SIG-M5 treated with dmso at 0.1 percent for 504 hours (cell line): Measurements from ENCODE around the gene GP2.

Source experiments
- DNase-seq: peaks from one replicate; lab custom pipeline; 2025; ENCODE audit not compliant: unreplicated experiment; lab: John Stamatoyannopoulos, UW

Gene GP2

DNA sequence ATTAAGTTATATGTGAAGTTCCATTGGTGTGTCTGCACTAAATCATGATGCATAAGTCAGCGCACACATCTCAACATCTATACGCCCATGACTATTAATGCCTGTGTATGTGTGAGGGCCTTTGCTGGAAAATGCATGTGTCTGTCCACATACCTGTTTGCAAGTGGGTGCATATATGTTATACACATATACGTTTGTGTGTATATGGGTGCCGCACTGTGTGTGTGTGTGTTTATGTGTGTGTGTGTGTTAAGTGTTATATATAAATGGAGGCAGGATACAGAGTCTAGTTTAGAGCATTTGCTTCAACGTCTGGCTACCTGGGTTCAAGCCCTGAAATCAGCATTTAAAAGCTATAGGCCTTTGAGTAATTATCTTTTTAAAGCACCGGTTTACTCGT is 19.5 kb downstream of the GP2 start:
- DNase-seq = no peak

DNA sequence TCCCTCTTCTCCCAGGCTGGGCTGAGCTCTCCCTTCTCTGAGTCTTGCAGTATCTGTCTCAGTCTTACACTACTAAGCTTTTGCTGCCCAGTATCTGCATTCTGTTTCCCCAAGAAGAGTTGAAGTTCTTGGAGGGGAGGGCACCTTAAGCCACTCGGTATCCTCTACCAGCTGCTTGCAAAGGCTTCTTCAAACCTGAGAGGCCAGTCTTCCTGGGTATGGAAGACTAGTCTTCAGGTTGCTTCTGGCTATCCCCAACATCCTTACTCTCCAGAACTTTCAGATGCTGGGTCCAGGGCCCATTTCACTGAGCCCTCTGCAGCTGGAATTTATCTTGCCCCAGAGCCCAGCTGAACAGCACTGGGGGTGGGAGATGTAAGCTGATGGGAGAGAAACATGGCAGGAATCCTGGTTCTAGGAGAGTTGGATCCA is 20.1 kb downstream of the GP2 start:
- DNase-seq = no peak

DNA sequence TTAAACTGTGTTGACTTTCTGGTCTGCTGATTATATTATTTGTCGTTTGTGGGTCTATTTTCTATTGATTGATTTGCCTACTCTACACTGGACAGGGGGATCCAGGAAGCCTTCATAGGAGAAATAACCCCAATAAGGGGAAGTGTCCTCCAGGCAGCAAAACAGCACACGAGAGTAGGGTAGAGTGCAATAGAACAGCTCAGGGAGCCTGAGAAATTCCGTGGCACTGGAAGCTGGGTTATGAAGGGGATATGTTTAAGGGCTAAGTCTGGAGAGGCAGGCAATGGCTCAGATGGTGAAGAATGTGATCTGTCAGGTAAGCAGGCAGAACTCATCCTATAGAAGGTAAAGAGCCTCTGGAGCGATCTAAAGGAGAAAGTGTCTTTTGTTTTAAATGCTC is 20.9 kb downstream of the GP2 start:
- DNase-seq = no peak

DNA sequence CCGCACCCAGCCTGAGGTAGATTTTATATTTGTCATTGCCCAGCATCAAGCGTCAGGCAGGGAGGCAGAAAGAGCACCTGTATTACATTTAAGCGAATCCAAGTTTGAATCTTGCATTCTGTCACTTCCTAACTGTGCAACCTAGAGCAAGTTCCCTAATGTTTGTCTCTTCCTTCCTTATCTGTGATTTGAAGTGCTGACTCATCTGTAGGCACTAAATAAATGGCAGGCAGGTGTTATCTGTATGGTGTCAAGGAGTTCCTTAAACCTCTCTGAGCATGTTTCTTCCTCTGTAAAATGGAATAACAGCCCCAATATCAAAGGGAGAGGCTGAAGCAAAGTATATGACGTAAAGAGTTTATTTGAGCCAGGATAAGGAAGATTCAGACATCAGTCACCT is 24.3 kb downstream of the GP2 start:
- no peak for DNase-seq

DNA sequence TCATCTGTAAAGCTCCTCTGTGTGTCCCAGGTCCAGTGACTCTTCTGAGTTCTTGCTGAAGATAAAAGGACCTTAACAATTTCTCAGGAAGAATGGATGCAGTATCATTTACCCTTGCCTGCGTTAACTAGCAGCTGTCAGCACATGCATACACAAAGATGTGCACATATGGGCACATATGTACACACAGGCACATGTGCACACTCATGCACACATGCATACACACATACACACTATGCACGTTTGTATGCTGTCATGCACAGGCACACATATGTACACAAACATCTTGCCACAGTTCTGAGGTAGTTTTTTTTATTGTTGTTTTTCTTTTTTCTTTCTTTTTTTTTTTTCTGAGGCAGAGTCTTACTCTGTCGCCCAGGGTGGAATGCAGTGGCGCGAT is 24.9 kb downstream of the GP2 start:
- no peak for DNase-seq

DNA sequence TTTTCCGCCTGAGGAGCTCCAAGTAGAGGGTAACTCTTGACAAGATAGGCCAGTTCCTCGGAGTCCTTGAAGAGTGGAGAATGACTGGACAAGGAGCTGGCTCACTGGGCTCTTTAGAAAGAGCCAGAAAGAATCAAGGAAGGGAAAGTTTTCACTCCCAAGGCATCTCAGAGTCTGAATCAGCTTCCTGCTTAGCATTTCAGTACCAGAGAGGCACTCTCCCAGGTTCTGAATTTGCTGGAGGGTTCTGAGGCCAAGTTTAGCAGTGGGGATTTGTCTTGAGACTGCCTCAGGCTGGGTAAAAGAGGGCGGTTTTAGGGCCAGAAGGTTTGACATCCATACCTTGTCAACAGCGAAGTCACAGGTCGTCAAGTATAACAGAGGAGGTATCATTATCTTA is 25.5 kb downstream of the GP2 start:
- no peak for DNase-seq

DNA sequence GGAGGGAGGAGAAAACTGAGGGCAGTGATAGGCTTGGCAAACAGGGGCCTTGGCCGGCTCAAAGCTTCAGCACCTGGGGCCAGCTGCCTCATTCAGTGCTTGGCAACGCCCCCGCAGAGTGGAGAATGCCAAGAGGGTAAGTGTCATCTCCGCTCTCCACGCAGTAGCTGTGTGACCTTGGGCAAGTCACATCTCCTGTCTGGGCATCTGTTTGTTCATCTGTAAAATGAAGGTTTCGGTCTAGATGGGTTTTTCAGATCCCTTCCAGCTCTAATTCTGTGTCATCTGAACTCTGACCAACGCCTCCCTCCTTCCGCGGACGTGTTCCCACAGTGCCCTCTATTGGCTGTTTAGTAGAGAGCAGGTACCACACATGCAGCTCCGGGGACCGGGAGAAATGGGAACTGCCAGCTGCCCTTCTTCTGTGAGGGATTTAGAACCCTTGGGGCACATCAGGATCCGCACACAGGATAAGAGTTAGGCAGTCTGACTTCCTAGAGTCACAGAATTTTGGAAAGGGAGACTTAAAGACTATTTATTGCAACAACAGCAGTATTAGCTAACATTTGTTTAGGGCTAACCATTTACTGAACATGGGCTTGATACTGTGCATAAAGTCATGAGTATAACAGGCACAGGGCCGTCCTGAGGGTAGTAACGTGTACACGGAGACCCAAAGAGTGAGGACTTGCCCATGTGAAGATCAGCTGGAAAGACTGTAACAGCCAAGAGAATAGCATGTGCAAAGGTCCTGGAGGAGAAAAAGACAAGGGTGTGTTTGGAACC is 26.8 kb downstream of the GP2 start:
- peak; percentile 63 for DNase-seq

DNA sequence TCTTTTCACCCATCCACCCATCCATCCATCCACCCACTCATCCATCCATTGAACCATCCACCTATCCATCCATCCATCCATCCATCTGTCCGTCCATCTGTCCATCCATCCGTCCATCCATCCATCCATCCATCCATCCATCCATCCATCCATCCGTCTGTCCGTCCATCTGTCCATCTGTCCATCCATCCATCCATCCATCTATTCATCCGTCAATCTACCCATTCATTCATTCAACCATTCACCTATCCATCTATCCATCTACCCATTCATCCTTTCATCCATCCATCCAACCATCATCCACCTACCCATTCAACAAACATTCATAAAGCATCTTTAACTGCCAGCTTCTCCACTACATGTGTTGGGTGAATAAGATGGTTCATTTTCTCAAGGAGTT is 28.9 kb downstream of the GP2 start:
- DNase-seq = no peak

DNA sequence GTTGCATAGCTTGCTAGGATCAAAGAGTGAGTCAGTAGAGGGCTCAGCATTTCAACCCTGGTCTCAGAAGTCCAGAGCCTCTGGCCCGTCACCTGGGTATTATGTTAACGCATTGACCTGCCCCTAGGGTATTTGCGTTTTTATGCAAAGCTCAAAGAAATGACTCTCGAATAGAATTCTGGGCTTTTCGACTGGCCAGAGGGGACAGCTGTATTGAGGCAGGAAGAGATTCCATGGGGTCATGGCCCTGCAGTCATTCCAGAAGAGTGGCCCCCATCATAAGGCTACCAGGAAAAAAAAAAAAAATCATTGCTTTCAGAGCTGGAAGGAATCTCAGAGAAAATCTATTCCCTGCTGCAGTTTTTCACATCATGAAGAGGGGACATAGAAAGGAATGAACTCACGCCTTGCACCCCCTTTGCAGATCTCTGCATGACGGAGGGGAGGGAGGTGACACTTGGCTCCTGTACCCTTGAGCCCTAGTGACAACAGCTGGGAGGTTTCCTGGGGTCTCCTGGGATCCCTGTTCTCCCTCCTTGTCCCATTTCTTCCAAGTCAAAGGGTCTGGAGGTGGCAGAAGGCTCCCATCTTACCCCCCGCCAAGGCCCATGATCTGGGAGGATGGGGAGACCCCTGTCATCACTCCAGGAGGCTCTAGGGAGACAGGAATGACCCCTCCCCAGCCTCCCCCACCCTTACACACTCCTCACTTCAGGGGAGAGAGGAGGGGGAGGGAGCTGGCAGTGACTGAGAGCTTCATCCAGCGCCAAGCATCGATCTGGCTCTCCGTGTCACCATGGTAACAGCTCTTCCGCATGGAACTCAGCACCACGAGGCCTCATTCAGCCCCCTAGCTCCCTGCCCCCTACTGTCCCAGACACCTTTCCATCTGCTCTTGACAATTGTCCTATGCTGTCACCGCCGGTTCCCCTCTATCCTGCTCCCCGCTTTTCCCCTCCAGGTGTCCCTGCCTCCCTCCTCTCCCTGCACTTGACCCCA is 35.8 kb downstream of the GP2 start:
- DNase-seq = no peak

DNA sequence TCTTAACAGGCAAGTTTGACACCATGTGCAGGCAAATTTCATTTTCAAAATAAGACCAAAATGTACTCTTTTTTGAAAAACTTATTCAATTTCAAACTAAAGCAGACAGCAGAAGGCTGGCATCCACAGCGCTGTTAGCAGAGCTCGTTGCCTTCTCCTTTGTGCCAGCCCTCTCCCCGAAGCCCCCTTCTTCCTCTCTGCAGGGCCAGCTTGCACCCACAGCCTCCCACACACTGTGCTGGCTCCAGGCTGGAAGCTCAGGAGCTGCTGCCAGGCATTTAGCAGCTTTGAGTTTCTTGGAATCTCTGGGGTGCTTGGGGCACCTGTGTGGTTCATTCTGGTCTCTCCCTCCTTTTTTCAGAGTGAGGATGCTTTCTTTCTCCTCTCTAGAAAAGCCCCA is 37.7 kb downstream of the GP2 start:
- DNase-seq = no peak

DNA sequence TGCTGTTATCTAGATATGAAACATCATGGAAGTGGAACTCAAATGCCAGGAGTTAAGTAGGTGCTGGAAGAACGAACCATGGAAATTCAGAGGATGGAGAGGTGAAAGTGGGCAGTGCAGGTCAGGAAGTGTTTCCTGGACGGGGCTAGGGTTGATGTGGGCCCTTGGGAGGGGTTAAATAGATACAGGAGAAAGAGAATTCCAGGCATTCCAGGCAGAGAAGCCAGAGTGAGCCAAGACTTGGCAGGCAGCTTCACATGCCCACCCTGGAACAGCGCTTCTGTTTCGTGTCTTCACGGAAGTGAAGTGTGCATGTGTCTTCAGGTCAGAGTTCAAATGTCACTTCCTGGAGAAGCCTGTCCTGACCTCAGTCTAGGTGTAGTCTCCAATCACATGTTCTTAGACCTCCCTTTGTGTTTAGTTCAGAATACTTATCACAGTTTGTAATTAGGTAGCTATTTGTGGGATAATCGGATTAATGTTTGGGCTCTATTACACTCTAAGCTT is 41.3 kb downstream of the GP2 start:
- no peak for DNase-seq

DNA sequence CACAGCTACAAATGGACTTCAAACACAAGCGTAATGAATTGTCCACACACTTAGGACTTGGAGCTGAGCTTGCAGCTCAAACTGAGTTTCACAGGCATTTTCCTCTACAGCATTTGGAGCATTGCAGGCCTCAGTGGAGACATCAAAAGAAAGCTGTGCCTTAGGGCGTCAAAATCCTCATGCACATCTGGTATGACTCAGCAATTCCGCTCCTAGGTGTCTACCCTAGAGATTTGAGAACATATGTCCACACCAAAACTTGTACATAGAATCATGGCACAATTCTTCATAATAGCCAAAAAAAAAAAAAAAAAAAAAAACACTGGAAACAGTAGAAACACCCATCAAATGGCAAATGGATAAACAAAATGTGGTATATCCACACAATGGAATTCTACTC is 47.1 kb downstream of the GP2 start:
- no peak for DNase-seq

DNA sequence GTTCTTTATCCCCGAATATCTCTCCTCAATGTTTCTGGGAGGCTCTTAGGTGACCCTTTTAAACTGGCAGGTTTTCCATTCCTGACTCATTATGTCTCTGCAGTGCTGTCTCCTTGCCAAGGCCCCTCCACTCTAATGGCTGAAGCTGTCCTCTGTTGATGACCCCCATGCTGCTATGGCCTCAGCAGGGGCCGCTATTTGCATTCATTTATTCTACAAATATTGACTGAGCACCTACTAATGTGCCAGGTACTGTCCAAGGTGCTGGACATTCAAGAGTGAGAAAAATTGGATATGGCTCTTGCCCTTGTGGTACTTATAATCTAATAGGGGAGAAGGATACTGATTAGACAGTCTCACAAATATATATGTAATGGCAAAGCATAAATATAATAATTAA is 55.4 kb downstream of the GP2 start:
- no peak for DNase-seq

DNA sequence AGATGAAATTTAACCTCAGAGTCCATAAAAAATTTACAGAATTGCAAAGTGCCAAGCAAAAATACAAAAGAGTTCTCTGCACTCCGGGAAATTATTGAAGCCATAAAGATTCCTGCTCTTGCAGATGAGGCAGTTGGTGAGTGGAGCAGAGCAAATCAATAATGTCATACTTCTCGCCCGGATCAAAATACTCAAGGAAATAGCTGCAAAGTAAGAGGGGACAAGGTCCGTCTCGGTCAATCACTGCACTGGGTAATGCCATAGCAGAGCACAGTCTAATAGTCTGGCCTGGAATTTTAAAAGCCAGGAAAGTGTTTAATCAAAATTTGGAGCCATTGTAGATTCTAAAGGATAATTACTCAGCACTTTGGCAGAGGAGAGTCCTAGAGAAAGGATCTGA is 58.9 kb downstream of the GP2 start:
- no peak for DNase-seq

DNA sequence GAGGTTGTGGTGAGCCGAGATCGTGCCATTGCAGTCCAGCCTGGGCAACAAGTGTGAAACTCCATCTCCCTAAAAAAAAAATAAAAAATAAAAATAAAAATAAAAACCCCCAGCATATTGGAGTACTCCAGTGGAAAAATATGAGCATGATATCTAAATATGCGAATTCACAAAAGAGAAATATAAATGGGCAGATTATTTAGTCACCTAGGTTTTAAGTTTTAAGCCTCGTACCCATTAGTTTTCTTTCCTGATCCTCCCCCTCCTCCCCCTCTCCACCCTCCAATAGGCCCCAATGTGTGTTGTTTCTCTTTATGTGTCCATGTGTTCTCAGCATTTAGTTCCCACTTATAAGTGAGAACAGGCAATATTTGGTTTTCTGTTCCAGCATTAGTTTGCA is 62.3 kb downstream of the GP2 start:
- DNase-seq = no peak

DNA sequence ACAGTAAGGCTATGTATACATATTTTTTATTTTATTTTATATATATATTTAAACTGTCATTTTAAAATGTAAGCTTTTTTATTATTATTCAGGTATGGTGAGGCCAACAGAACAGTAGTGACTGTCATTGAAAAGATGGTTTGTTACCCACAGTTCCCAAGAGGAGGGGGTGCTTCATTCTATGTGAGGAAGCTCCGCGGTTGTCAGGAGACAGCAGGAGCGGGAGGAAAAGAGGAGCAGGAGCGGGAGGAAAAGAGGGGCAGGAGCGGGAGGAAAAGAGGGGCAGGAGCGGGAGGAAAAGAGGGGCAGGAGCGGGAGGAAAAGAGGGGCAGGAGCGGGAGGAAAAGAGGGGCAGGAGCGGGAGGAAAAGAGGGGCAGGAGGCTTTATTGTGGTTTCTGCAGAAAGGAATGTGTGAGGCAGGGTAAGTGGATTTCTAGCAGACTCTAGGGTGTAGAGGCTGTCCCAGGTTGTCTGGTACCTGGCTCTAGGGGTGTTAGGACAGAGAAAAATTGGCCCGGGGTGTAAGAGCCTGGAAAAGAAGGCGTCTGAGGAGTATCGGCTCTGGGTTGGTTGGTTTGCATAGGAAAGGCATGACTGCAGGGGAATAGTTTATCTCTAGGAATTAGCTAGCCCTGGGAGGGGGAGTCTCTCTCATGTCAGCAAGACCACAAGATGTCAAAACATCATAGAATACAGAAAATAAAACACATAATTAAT is 64.0 kb downstream of the GP2 start:
- DNase-seq = no peak

DNA sequence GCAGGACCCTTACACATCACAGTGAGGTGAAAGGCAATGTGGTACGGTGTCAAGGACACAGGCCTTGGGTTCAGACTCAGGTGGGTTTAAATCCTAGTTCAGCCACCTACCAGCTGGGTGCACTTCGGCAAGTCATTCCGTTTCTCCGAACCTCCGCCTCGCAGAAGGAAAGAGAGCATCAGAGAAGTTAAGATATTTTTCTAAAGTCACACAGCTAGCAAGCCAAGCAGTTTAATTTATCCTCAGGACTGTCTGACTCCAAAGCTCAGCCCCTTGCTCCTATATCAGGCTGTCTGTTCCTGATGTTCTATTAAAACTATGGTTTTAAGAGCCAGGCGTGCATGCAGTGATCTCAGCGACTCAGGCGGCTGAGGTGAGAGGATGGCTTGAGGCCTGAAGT is 65.1 kb downstream of the GP2 start:
- DNase-seq = no peak

DNA sequence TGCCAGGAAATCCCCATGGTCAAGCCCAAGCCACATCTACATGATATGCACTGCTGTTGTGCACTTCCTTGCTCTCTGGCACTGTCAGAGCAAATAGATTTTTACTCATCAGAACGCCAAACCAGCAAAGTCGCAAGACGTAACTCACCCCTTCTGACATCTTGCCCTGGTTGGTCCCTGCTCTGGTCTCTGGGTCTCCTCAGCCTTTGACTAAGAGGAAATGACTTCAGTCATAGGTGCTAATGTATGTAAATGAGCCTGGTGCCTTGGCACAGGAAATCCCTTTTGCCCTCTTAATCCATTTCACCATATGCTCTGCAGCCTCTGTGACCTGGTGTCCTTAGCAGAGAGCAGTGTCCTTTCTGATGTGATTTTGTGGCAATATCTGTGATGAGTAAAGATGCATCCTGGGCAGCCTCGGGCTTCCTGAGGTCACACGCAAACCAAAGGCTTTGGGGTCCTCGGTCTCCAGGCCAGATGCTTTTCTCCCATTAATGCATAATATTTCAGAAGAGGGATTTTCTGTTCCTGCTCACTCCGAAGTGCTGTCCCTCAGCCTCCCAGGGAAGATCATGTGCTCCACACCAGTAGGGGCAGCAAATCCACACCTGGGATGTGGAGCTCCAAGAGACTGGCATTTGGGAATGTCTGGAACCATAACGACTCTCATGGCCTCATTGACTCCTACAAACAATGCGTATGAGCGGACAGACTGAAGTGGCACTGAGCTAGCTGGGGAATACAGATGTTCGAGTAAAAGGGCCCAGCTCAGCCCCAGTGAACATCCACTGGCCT is 66.9 kb downstream of the GP2 start:
- no peak for DNase-seq
